Kidney capillary endothelial cell (primary cell): Measurements from ENCODE around the gene HAPLN2.
A peak's percentile ranks its signal among the peaks of the same experiment; 100 is the strongest.
"Not testable (repeated sequence)": the region's sequence is repeated elsewhere in the genome, so short reads cannot be mapped to it uniquely, and the experiment has no call there.

Source experiments
- DNase-seq: peaks from one replicate; pipeline ENCODE4 v3.0.0-alpha.2; 2018; ENCODE audit warnings: low spot score

HAPLN2 gene

DNA sequence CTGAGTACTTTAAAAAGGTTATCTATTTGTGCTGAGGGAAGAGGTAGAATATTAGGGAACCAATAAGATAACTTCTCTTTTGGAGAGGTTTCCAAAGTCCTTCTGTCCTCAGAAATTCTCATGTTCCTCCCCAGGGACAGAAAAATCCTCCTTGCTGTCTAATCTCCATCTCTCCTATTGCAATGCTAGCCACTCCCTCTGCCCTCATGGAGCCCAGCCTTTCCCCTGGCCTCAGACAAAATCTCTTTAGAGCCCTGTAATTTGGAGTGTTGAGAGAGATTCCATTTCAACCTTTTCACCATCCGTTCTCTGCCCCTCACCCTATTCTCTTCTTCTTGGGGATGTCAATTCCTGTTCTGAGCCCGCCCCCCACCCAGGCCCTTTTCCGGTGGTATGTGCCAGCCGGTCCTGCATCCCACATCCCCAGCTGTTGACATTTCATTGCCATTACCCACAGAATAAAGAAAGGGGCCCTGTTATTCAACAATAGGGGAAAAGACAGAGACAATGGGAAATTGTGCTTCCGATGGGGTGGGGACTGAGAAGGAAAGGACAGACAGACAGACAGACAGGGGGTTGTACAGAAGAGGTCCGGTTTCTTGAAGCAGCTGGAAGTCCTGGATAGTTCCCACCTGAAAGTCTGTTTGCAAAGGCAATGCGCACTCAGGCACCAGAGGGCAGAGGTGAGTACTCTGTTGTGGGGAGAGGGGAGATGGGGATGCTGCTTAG, at the start of gene HAPLN2:
HAPLN2 (plus strand) TSS at position 563 of the 729 bp plus-strand sequence. CDS start 4,076 bp downstream, outside the sequence.
- no peak for DNase-seq

DNA sequence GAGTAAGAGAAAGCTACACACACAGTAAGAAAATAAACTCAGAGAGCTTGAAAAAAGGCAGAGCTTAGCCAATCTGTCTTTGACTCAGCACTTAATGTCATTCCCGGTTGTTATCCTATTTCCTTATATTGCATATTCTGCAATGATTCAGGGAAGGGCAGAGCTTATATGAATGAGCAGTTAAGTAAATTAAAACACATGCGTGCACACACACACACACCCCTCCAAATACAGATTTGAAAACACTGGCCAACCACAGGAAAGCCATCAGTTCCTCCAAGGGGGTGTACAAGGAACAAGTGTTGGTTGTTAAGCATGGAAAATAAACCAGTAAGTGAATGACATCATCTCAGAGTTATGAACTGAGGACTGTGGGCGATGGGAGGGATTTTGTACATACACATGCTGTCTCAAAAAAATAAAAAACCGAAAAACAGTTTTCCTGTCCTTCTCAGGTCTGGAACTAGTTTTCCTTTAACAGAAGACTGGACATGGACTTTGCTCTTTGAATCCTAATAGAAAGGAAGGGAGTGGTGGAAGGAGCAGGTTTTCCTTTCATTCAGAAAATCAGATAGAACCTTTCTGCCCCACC, 47.9 kb upstream of the HAPLN2 start:
- peak; percentile 36 for DNase-seq

DNA sequence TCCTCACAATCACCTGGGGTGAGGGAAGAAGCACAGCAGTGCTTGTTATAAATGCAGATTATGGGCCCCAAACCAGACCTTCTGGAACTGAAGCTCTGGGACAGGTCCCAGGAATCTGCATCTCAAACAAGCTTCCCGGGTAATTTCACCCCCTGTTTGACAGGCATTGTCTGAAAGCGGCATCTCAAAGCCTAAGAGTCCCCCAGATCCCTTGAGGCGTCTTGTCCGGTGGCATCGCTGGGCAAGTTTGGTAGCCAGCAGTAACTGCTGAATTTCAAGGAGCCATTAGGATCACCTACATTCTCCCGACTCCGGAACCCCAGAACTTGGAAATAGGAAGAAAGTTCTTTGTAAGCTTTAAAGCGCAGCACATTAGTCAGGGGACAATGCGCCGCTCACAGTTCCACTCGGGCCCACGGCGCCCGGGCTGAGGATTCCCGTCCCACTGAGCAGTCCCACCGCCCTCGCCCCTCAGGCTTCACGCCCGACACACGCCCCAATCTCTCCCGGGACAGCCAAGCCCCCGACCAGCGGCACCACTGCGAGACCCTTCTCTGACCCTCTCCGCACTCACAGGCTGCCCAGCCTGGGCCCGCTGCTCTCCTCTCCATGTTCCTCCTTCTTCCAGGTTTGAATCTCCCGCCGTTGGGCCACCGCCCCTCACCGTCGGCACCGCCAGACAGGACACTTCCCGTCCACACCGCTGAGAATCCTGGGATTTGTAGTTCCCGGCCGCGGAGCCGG, 47.1 kb upstream of the HAPLN2 start, which contains the start of gene IQGAP3:
IQGAP3 (minus strand) TSS at position 647 of the 744 bp plus-strand sequence; CDS start at position 611, 36 bp downstream.
- DNase-seq = peak; percentile 69

DNA sequence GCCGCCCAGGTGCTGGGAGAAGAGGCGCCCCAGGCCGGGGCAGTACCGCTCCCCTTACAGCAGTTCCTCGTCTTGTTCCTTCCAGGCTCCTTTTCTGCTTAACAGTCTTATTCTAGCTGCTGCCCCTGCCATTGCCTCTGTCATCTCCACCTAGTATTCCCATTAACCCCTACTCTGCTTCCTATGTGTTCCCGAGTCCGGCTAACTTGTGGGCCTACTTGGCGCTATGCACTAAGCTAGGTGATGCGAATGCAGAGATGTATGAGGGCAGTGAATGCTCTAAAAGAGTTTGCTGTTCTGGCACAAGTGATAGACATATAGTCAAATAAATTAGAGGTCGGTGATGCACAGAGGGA, 46.6 kb upstream of the HAPLN2 start:
- DNase-seq = no peak

DNA sequence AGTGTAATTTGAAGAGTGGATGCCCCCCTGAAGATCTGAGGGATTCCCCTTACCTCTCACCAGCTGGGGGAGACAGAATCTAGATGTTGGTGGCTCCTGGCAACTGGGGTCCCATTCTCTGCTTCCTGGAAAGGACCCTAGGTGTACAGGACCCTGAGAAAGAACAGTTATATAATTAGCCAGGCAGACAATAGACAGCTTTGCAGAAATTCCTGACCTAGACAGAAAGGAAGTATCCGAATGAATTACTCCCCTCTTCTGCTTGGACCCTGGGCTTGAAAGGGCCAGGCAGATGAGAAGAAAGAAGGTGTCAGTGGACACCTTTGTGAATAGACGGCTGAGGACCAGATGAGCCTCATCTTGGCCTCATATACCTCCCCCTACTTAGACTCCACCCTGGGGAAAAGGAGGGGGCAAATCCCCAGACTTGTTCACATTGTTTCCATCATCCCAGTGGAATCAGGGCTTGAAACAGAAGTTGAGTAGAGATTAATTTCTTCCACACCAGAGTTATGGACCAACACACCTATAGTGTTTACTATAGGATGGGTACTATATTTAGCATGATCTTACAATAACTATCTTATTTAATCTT, 45.1 kb upstream of the HAPLN2 start:
- DNase-seq = no peak

DNA sequence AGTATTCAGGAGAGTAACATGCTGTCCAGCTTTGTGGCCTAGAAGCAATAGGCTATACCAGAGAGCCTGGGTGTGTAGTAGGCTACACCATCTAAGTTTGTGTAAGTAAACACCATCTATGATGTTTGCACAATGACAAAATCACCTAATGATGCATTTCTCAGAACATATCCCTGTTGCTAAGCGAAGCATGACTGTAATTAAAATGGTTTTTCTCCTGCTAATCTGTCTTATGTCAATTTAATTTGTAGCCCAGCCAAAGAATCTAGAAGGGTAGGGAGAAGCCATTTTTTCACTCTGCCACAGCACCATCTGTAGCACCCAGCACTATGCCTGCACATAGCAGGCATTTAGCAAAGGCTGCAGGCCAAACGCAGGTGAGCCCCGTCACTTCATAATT, 41.7 kb upstream of the HAPLN2 start:
- no peak for DNase-seq

DNA sequence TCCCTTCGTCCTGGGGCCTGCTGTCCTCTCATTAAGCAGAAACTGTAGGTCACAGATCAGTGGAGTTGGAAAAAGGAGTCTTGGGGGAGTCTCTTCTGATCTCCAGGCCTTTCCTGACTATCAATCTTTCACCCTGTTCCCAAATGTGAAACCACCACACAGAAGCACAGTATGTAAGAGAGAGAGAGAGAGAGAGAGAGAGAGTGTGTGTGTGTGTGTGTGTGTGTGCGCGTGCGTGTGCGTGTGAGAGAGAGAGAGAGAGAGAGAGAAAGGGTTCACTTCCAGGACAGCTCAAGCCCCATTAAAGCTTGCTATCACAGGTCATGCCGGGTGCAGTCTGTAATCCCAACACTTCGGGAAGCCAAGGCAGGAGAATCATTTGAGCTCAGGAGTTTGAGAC, 41.2 kb upstream of the HAPLN2 start:
- no peak for DNase-seq

DNA sequence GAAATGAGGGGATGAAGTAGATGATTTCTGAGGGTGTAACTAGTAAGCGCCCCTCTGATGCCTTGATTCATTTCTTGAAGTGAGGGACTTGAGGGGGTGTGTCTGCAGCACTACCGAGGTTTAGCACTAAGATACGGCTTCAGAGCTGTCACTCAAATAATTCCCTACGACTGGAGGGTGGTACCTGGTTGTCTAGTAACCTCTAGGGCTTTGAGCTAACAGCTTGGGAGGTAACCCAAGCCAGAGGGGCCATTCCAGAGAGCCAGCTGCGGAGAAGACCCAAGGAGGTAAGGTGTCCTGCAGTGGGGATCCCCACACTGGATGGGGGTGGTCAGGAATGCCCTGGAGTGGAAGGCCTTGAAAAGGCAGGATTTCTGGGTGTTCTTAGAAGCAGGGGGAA, 39.7 kb upstream of the HAPLN2 start, which contains the start of gene TTC24:
TTC24 (plus strand) TSS at position 252 of the 400 bp plus-strand sequence. CDS start 1,642 bp downstream, outside the sequence.
- DNase-seq = no peak

DNA sequence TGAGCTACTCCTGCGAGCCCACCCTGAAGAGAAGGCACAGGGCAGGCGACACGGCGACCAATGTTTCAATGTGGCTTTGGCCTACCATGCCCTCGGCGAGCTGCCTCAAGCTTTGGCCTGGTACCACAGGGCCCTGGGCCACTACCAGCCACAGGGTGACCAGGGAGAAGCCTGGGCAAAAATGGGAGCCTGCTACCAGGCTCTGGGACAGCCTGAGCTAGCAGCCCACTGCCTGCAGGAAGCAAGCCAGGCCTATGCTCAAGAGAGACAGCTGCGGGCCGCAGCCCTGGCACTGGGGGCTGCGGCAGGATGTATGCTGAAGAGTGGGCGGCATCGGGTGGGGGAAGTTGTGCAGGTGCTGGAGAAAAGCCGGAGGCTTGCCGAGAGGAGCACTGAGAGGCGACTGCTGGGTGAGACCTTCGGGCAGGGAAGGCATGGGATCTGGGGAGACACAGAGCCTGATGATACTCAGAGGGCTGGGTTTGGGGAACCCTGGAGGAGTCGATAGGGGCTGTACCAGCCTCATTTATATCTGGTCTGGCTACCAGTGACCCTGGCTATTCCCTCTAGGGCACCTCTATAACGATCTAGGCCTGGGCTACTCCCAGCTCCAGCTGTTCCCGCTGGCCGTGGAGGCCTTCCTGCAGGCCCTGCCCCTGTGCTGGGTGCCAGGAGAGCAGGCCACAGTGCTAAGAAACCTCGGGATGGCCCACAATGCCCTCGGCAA, 37.4 kb upstream of the HAPLN2 start:
- no peak for DNase-seq

DNA sequence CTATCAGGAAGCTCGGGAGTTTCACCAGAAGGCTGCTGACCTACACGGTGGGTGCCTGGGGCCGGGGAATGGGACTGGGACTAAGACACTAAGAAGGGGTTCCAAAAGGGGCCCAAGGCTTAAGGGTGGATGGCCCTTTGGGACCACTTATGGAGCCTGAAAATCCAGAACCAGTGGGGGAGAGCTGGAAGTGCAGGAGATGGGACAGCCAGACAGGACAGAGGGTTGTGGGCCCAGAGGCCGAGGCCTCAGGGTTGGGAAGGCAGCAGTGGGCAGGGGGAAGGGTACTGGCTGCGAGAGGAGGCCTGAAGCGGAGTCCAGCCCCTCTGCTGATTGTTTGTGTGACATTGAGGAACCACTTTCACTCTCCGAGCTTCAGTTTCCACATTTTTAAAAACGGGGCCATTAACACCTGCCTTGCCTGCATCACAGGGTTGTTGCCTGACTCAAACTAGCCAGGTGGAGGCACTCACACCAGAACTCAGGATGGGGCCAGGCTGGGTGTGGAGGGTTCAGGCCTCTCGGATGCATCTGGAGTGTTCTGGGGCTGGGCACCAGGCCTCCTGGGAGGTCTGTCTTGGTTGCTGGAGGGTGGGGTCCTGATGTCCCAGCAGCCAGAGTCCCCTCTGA, 36.7 kb upstream of the HAPLN2 start:
- DNase-seq = no peak

DNA sequence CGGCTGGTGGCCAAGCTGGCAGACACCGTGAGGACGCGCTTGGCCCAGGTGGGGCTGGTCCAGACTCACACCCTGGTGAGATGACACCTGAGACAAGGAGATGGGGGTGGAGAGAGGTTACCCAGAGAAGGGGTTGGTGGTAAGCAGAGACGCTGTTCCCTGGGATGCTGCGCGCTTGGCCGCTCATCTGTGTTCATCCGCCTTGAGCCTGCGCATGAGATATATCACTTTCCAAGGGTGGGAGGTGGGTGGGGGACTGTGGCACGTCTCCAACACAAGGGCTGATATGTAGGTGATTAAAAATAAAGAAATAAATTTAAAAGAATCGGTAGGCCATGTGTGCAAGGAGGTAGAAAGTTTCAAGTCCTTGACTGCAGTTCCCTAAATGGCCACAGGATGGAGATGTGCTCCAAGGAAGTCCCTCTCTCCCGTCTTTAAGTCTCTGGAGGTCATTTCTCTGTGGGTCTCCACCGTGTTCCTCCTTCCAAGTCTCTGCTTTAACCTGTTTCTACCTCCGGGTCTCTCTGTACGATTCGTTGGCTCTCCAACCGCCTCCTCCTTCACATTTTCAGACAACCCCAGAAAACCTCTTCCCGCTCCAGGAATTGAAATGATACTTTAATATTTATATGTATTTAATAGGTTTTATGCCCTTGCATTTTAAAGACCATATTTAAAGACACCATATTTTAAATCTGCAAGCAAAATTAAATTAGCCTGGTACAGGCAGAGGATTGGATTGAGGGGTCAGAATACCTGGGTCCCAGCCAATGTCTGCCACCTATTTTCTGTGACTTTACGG, 35.2 kb upstream of the HAPLN2 start:
- peak; percentile 71 for DNase-seq

DNA sequence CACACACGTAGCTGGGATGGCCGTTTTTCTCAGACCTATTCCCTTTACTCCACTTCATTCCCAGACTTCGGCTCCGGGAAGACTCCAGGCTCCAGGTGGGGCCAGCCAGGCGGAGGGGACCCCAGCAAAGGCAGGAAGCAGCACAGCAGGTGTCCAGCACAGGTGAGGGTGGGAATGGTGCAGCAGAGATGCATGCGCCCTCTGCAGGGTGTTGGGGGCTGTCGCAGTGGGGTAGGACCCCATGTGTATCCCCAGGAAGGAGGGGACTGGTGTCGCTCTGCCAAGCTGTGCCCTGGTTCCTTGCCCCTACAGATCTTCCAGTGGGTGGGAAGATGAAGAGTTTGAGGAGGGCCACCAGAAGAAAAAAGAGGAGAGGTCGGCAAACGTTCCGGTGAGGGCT, 34.4 kb upstream of the HAPLN2 start:
- DNase-seq = no peak

DNA sequence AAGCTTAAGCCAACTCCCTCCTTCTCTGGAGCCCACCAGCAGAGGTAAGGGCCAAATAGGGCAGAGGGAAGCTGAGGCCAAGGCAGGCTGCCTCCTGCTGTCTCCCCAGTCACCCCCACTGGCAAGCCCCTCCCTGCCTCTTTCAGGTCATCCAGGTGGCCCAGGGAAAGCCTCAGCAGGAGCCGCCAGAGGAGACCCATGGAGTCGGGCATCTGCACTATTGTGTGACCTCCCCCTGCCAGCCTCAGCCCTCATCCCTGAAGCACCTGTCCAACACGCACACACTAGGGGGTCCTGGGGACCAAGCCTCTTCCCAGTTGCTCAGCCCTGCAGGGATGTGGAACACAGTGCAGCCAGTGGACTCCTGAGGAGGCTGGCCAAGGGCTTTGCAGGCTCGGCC, 32.9 kb upstream of the HAPLN2 start:
- DNase-seq = no peak

DNA sequence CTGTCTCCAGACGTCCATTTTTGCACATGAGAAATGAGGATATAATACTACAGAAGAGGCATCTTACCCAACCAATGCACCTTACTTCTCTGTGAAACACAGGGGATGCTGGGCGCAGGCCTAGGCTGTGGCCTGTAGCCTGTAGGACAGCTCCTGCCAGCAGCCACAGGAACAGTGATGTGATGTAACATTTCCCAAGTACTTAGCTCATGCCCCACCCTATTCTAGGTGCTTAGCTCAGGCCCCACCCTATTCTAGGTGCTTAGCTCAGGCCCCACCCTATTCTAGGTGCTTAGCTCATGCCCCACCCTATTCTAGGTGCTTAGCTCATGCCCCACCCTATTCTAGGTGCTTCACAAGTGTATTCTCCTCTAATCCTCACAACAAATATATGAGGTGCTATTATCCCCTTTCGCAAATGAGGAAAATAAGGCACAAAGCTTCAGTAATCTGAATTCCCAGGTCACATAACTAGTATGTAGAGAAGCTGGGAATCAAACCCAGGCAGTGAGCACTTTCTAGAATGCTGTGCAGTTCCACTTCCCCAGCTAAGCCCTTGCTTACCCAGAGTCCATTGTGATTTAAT, 32.2 kb upstream of the HAPLN2 start:
- no peak for DNase-seq

DNA sequence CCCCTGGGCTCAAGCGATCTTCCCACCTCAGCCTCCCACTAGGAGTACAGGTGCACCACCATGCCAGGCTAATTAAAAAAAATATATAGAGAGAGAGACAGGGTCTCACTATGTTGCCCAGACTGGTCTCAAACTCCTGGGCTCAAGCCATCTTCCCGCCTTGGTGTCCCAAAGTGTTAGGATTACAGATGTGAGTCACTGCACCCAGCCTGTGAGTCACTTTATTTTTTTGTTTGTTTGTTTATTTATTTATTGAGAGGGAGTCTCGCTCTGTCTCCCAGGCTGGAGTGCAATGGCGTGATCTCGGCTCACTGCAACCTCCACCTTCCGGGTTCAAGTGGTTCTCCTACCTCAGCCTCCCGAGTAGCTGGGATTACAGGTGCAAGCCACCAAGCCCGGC, 31.3 kb upstream of the HAPLN2 start:
- DNase-seq = not testable (repeated sequence)

DNA sequence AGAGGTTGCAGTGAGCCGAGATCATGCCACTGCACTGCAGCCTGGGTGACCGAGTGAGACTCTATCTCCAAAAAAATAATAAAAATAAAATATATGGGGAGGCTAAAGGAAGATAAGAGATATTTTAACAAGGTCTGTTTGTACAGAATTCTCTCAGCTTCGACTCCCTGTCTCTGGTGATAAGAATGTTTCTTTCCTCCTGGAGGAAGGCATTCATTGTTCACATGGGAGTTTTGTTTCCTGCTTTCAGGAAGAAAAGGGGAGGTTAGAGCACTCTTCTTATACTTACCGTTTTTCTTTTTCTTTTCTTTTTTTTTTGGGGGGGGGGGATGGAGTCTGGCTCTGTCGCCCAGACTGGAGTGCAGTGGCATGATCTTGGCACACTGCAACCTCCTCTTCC, 29.7 kb upstream of the HAPLN2 start:
- DNase-seq = no peak

DNA sequence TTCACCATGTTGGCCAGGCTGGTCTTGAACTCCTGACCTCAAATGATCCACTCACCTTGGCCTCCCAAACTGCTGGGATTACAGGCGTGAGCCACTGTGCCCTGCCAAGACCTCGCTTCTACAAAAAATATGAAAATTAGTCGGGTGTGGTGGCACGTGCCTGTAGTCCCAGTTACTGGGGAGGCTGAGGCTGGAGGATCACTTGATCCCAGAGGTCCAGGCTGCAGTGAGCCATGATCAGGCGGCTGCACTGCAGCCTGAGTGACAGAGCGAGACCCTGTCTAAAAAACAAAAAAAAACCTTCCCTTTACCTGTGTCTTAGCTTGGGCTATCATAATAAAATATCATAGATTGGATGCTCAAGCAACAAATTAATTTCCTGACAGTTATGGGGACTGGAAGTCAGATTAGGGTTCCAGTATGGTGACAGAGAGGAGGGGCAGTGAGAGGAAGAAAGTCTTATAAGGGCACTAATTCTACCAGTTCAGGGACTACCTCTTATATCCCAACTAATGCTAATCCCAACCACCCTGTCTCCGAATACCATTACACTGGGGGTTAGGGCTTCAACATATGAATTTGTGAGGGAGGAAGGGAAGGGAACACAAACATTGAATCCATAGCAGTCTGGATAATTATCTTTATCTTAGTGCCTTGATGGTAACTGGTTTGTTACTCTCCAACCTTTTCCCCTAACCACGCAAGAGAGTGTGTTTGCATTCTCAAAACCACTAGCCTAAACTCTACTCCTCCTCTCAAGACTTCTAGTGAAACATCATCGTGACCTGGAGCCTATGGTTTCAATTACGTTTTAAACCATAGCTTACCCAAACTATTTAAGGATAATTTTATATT, 28.7 kb upstream of the HAPLN2 start:
- no peak for DNase-seq

DNA sequence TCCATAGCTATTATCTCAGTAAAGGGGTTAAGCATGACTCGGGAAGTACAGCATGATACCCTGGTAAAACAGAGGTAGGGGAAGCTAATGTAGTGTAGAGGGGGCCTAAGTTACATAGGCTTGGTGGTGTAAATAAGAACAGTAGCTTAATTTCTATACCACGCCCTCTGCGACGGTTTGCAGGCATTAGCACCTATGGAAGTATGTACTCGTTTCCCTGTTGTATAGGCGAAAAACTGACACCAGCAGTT, 28.1 kb upstream of the HAPLN2 start:
- DNase-seq = no peak

DNA sequence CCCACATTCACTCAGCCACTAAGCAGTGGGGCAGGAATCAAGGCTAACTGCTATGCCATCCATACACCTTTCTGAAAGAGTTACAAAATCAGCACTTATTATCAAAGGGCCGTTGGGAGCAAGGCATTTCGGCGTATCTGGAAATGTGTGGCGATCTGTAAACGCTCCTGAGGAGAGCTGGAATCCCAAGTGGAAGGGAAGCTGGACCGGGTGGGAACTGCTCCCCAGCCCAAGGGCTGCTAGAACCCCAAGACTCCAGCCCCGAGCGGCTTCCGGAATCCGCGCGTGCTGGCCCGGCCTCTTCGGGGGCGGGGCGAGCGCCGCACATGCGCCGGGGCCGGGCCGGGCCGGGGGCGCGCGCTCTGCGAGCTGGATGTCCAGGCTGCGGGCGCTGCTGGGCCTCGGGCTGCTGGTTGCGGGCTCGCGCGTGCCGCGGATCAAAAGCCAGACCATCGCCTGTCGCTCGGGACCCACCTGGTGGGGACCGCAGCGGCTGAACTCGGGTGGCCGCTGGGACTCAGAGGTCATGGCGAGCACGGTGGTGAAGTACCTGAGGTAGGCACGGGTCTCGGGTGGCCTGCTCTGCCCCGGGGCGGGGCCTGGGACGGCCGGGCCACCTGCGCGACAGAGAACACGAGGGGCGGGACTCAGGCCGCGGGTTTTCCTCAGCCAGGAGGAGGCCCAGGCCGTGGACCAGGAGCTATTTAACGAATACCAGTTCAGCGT, 27.6 kb upstream of the HAPLN2 start, which contains the start of gene NAXE:
NAXE (plus strand) TSS at position 345 of the 726 bp plus-strand sequence; CDS start at position 374, 29 bp downstream.
- peak; percentile 38 for DNase-seq
